ENCODE measurements around the gene SARNP. TPM values are rescaled to one million over a fixed set of nuclear protein-coding genes. Genes with fewer than 3 reads are reported as not detected.

Gene SARNP
- total and polyA plus RNA-seq, 10 of the 15 experiments (the other 5 are each of a cell fraction or from before 2014, with no cell fraction given), result 77.6 to 445 (median 188) TPM

- DNase-seq (ENCODE audit: low read depth, low spot score) (no peak), ATAC-seq (no peak), FAIRE-seq (no peak)
- Histone ChIP-seq H3K4me2 (ENCODE audit: control insufficient read depth, insufficient read depth) (no peak overlapping the region), H3K79me2 (ENCODE audit: control insufficient read depth, insufficient read depth, low read length) (peaks cover 13% of the 10 kb centered on the region), H2AFZ (ENCODE audit: control insufficient read depth, low read depth, low read length) (no peak overlapping the region), H3K9ac (ENCODE audit: control insufficient read depth, insufficient read depth, low read length) (no peak overlapping the region), H3K27ac (ENCODE audit: control insufficient read depth, insufficient read depth) (no peak overlapping the region), H3K4me3 (no peak overlapping the region), H3K4me1 (ENCODE audit: control insufficient read depth, insufficient read depth, low read length) (peaks cover 19% of the 10 kb centered on the region), H3K27me3 (replicated peaks in 1 of 2; ENCODE audit: control insufficient read depth in 2 of 2, insufficient read depth in 2 of 2, low read length in 1 of 2) (no peaks in the 10 kb centered on the region; a peak in 1 of 4 replicates), H3K9me3 (replicated peaks; ENCODE audit: control insufficient read depth, insufficient read depth, low read length) (no peaks in the 10 kb centered on the region), H3K36me3 (ENCODE audit: control insufficient read depth in 2 of 2, insufficient read depth in 2 of 2, low read length in 1 of 2) (no peaks in the 10 kb centered on the region), H4K20me1 (ENCODE audit: control insufficient read depth, insufficient read depth) (no peaks in the 10 kb centered on the region)
- intact Hi-C loops (cut with micrococcal nuclease; ENCODE audit: unreplicated experiment), result no loop called here
- in situ Hi-C loops (cut with MboI), result no loop called here
- RAD21 ChIA-PET (ENCODE audit: unreplicated experiment), result no interaction called here
- SMC1A ChIA-PET (ENCODE audit: uncharacterized antibody, unreplicated experiment), result no interaction called here
- no TSS peak for BruUV-seq (replicated peaks)
- POLR2A ChIA-PET, result interaction anchor here (0.6 kb wide), 1 partner anchor 27 kb away, joined by 6 read pairs; no protein-coding TSS in a partner anchor
- CTCF ChIA-PET, result interaction anchor here (1.2 to 2.9 kb wide), 2 partner anchors 8 to 32 kb away, joined by 3 to 11 read pairs; a partner anchor contains a TSS
- WGBS (ENCODE audit: insufficient coverage, insufficient replicate concordance, low lambda C conversion rate, missing lambda C conversion rate), result 89% methylated on average over 2 of the region's 2 CpGs
- TF ChIP-seq BACH1 (IDR thresholded peaks at IDR 0.05; ENCODE audit: borderline replicate concordance) (no peak), NBN (IDR thresholded peaks at IDR 0.05) (no peak), TCF12 (IDR thresholded peaks at IDR 0.05; ENCODE audit: low read depth, low read length) (no peak)
Observed at GRCh38 chr12:55713721-55714120, 103.8 kb downstream of the SARNP start.

GRCh38 chr12:55712700-55713415, 104.7 kb downstream of the SARNP start:
- ChIA-PET RAD21 (ENCODE audit: unreplicated experiment) (interaction anchor here (0.7 to 1.5 kb wide), 2 partner anchors 17 to 40 kb away, joined by 3 read pairs; no protein-coding TSS in a partner anchor), SMC1A (ENCODE audit: uncharacterized antibody, unreplicated experiment) (interaction anchor here (1.1 kb wide), 1 partner anchor 17 kb away, joined by 4 read pairs; no protein-coding TSS in a partner anchor), POLR2A (interaction anchor here (1.1 kb wide), 1 partner anchor 56 kb away, joined by 3 read pairs; no protein-coding TSS in a partner anchor), CTCF (interaction anchor here (0.6 to 2.9 kb wide), 2 partner anchors 9 to 1522 kb away, joined by 4 to 11 read pairs; no protein-coding TSS in a partner anchor)
- Histone ChIP-seq H3K79me2 (ENCODE audit: control insufficient read depth, insufficient read depth, low read length) (peaks cover 13% of the 10 kb centered on the region), H3K9ac (ENCODE audit: control insufficient read depth, insufficient read depth, low read length) (no peak overlapping the region), H3K27me3 (replicated peaks in 1 of 2; ENCODE audit: control insufficient read depth in 2 of 2, insufficient read depth in 2 of 2, low read length in 1 of 2) (peaks cover 0 to 2% of the 10 kb centered on the region in 2 experiments; a peak in 2 of 4 replicates), H3K4me3 (no peak overlapping the region), H3K36me3 (ENCODE audit: control insufficient read depth in 2 of 2, insufficient read depth in 2 of 2, low read length in 1 of 2) (no peaks in the 10 kb centered on the region), H2AFZ (ENCODE audit: control insufficient read depth, low read depth, low read length) (no peak overlapping the region), H3K4me1 (ENCODE audit: control insufficient read depth, insufficient read depth, low read length) (peaks cover 14% of the 10 kb centered on the region), H3K9me3 (replicated peaks; ENCODE audit: control insufficient read depth, insufficient read depth, low read length) (no peaks in the 10 kb centered on the region), H3K4me2 (ENCODE audit: control insufficient read depth, insufficient read depth) (no peak overlapping the region), H4K20me1 (ENCODE audit: control insufficient read depth, insufficient read depth) (no peaks in the 10 kb centered on the region), H3K27ac (ENCODE audit: control insufficient read depth, insufficient read depth) (no peak overlapping the region)
- 0% methylated on average over 1 of the region's 1 CpG for WGBS (ENCODE audit: insufficient coverage, insufficient replicate concordance, low lambda C conversion rate, missing lambda C conversion rate)
- ATAC-seq, result no peak
- BruUV-seq (replicated peaks), result no TSS peak
- in situ Hi-C loops (cut with MboI), result no loop called here
- TF ChIP-seq SPI1 (IDR thresholded peaks at IDR 0.05; ENCODE audit: borderline replicate concordance, insufficient read depth, low read depth, low read length) (no peak), NFYB (IDR thresholded peaks at IDR 0.05; ENCODE audit: insufficient read depth, low read depth, low read length) (no peak)
- intact Hi-C loops (cut with micrococcal nuclease; ENCODE audit: unreplicated experiment), result no loop called here
- FAIRE-seq, result no peak
- no peak for DNase-seq (ENCODE audit: low read depth, low spot score)

All from GM12878 (cell line).